Gastroesophageal sphincter (tissue), 3 donors: ENCODE results near the gene MRPS23.

Source experiments
- EP300 ChIP-seq: sonication (generic); formaldehyde crosslinking; IDR thresholded peaks from one replicate; pipeline ENCODE4 v1.6.1; 2017; ENCODE audit warnings: antibody characterized with exemption, mild to moderate bottlenecking
- POLR2A ChIP-seq, 2 donors: fragments of 450-650 bp; IDR thresholded peaks; one replicate each; pipeline ENCODE4 v1.6.1; 2017; ENCODE audit warnings: antibody characterized with exemption in 2 of 2, mild to moderate bottlenecking in 2 of 2, moderate library complexity in 1 of 2
- POLR2AphosphoS5 ChIP-seq: sonication (generic); formaldehyde crosslinking; IDR thresholded peaks from one replicate; pipeline ENCODE4 v1.6.1; 2017; ENCODE audit warnings: antibody characterized with exemption
- TF ChIP-seq, protein P1 (sequence below), 4 experiments: fragments of 200-600 bp in 2 of 4; fragments of 450-650 bp in 2 of 4; sonication (generic) in 1 of 4; IDR thresholded peaks; one replicate each; pipeline ENCODE4 v1.5.1; 2017 to 2019; ENCODE audit warnings: antibody characterized with exemption in 4 of 4, mild to moderate bottlenecking in 2 of 4, moderate library complexity in 2 of 4

DNA sequence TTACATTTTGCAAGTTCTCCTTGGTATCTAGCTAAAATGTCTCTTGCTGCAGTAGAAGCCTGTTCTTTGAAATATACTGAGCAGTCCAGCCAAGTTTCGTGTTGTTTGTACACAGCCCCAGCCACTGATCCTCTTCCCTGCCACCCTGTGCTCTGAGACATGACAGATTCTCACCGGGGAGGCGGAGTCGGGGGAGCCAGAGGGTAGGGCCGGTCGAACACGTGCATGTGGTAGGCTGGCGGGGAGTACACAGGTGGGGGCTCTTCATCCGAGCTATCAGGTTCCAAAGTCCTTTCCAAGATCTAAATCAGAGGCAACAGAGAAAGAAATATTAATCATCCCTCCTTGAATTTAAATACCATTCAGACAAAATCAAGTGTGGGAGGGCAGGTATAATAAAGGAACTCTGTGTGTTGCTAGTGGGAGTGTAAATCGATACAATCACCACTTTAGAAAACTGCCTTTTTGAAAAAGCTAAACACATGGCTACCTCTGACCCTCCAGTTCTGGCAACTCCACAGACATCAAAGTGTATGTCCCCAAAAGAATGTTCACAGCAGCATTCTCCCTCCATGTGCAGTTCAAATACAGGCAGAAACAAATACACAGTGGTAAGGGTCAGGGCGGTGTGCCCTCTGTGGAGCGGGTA is 29.7 kb upstream of the MRPS23 start:
- no peak for TF ChIP-seq EP300
- TF ChIP-seq POLR2A (IDR thresholded peaks at IDR 0.05), result no peak
- TF ChIP-seq, protein P1, sequence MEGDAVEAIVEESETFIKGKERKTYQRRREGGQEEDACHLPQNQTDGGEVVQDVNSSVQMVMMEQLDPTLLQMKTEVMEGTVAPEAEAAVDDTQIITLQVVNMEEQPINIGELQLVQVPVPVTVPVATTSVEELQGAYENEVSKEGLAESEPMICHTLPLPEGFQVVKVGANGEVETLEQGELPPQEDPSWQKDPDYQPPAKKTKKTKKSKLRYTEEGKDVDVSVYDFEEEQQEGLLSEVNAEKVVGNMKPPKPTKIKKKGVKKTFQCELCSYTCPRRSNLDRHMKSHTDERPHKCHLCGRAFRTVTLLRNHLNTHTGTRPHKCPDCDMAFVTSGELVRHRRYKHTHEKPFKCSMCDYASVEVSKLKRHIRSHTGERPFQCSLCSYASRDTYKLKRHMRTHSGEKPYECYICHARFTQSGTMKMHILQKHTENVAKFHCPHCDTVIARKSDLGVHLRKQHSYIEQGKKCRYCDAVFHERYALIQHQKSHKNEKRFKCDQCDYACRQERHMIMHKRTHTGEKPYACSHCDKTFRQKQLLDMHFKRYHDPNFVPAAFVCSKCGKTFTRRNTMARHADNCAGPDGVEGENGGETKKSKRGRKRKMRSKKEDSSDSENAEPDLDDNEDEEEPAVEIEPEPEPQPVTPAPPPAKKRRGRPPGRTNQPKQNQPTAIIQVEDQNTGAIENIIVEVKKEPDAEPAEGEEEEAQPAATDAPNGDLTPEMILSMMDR (IDR thresholded peaks at IDR 0.05), result no peak
- no peak for TF ChIP-seq POLR2AphosphoS5
